ENCODE measurements around the gene S100A12.

The S100A12 gene

GRCh38 chr1:153379591-153379990 is 4.2 kb upstream of the S100A12 start:
- DNase-seq (ENCODE audit: extremely low spot score), result no peak
- CTCF ChIA-PET, result no interaction called here
- POLR2A ChIA-PET, result no interaction called here
- no peak for TF ChIP-seq CTCF (IDR thresholded peaks at IDR 0.05; ENCODE audit: control extremely low read depth, extremely low read depth, low read depth, missing control alignments)

GRCh38 chr1:153374071-153374470 is 1.4 kb downstream of the S100A12 start:
- CTCF ChIA-PET, result interaction anchor here (0.6 to 1.0 kb wide), 3 partner anchors 22 to 64 kb away, joined by 3 read pairs; no protein-coding TSS in a partner anchor
- POLR2A ChIA-PET, result no interaction called here
- no peak for TF ChIP-seq CTCF (IDR thresholded peaks at IDR 0.05; ENCODE audit: control extremely low read depth, extremely low read depth, low read depth, missing control alignments)
- DNase-seq (ENCODE audit: extremely low spot score), result no peak

- no peak for DNase-seq (ENCODE audit: extremely low spot score)
- no peak for TF ChIP-seq CTCF (IDR thresholded peaks at IDR 0.05; ENCODE audit: control extremely low read depth, extremely low read depth, low read depth, missing control alignments)
- CTCF ChIA-PET, result interaction anchor here (0.9 to 1.5 kb wide), 3 partner anchors 17 to 20 kb away, joined by 3 to 5 read pairs (median 4); no protein-coding TSS in a partner anchor
- POLR2A ChIA-PET, result no interaction called here
Observed at GRCh38 chr1:153372571-153372970, 2.9 kb downstream of the S100A12 start.

- no peak for DNase-seq (ENCODE audit: extremely low spot score)
- no peak for TF ChIP-seq CTCF (IDR thresholded peaks at IDR 0.05; ENCODE audit: control extremely low read depth, extremely low read depth, low read depth, missing control alignments)
- ChIA-PET POLR2A (no interaction called here), CTCF (no interaction called here)
Observed at GRCh38 chr1:153371231-153371630, 4.2 kb downstream of the S100A12 start.

GRCh38 chr1:153370146-153370545 is 5.3 kb downstream of the S100A12 start:
- TF ChIP-seq CTCF (IDR thresholded peaks at IDR 0.05; ENCODE audit: control extremely low read depth, extremely low read depth, low read depth, missing control alignments), result no peak
- DNase-seq (ENCODE audit: extremely low spot score), result no peak
- ChIA-PET CTCF (no interaction called here), POLR2A (no interaction called here)

GRCh38 chr1:153368495-153368894 is 6.9 kb downstream of the S100A12 start:
- no peak for TF ChIP-seq CTCF (IDR thresholded peaks at IDR 0.05; ENCODE audit: control extremely low read depth, extremely low read depth, low read depth, missing control alignments)
- ChIA-PET CTCF (no interaction called here), POLR2A (no interaction called here)
- no peak for DNase-seq (ENCODE audit: extremely low spot score)

GRCh38 chr1:153367090-153367489 is 8.3 kb downstream of the S100A12 start:
- TF ChIP-seq CTCF (IDR thresholded peaks at IDR 0.05; ENCODE audit: control extremely low read depth, extremely low read depth, low read depth, missing control alignments), result no peak
- ChIA-PET POLR2A (no interaction called here), CTCF (interaction anchor here (1.0 to 3.0 kb wide), 3 partner anchors 8 to 128 kb away, joined by 4 to 13 read pairs (median 12); partner anchors contain the start of gene S100A12)
- no peak for DNase-seq (ENCODE audit: extremely low spot score)

Measured in GM10248 (cell line).